GM20431 (cell line): ENCODE results near the gene EIF2S3.

Experiments
- in situ Hi-C: fragments of 300-500 bp; cut with MseI, MboI; formaldehyde crosslinking; loops from one replicate; pipeline ENCODE4 v1.15.0; 2020; ENCODE audit warnings: low sequenced_read_pairs; ENCODE audit not compliant: unreplicated experiment

EIF2S3 gene

DNA sequence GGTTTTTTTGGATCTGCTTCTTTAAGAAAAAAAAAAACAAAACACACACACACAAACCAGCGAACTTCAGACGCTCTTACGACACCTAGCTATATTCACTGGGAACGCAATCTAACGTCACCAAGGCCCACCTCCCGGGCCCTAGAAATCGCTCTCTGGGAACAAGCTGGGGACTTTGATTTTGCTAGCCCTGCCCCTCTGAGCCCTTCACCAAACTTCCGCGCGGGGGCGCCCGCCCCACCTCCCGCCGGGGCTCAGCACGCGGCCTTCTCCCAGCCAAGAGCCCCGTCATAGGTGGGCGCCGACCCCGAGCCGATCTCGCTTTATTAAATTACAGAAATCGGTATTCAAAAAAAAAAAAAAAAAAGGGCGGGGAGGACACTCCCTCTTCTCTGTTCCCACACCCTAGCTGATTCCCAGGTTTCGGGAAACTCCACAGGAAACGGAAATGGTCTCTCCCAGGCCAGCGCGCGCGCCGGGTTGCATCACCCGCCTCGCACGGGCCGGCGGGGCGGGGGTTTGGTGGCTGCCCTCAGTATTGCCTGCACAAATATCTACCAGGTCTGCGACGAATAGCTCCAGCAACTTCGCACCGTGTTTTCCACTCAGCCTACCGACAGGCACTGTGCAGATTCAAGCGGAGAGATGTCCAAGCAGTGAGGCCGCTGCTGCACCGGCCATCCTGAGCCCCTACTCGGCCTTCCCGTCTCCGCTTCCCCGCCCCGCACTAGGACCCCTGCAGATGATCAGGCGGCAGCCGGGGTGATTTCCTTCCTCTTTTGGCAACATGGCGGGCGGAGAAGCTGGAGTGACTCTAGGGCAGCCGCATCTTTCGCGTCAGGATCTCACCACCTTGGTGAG is at the start of gene EIF2S3:
Gene EIF2S3, plus strand, starts transcription at position 775 of the 861 bp plus-strand sequence. Its CDS starts 13 bp downstream, at position 788.
- in situ Hi-C loops = no loop called here

DNA sequence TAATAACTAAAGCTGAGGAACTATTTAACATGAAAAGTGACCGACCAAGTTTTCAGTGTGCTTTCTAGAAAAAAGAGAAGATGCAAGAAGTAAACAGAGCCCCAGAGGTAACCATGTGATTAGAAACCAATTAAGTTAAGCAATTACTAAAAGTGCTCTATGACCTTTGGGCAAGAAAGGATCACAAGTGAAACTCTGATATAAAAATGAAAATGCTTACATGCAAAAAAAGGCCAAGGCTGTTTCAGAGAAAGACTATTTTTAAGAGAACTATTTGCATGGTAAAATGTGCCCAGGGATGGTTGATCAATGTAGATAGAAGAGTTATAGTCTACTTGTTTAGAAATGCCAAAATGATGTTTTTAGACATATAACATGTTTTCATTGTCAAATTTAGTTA is 49.7 kb upstream of the EIF2S3 start:
- in situ Hi-C loops = no loop called here

DNA sequence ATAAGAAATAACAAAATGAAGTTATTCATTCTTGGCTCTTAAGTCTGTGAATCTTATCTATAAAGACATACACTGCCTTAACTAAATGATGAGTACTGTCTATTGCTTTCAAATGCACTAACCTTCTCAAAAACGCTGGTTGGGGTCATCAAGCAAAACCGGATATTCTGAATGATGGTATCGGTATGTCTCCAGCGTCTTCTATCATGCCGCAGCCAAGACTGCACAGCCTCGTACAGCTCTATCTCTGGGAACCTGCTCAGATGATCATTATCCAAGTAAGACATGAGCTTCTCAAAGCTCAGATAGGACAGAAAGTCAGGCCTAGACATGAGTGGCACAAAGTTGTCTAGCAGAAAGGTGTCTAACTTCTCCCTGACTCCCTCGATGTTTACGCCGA is 48.9 kb upstream of the EIF2S3 start:
- in situ Hi-C loops = no loop called here

DNA sequence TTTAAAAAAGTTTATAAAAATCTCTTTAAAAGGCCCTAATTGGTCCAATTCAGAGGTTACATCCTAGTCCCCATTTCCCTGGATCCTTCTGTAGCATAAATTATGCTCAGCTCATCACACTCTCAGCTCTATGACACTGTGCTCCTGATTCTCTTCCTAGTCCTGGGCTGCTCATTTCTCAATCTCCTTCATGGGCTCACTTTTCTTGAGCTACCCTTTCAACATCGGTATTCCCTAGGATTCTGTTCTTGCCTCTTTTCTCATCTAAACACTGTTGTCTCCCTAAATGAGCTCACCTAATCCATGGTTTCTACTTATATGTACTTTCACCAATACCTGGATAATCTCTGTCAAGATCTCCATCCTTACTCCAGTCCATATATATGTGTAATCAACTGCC is 42.5 kb upstream of the EIF2S3 start:
- in situ Hi-C loops = no loop called here

DNA sequence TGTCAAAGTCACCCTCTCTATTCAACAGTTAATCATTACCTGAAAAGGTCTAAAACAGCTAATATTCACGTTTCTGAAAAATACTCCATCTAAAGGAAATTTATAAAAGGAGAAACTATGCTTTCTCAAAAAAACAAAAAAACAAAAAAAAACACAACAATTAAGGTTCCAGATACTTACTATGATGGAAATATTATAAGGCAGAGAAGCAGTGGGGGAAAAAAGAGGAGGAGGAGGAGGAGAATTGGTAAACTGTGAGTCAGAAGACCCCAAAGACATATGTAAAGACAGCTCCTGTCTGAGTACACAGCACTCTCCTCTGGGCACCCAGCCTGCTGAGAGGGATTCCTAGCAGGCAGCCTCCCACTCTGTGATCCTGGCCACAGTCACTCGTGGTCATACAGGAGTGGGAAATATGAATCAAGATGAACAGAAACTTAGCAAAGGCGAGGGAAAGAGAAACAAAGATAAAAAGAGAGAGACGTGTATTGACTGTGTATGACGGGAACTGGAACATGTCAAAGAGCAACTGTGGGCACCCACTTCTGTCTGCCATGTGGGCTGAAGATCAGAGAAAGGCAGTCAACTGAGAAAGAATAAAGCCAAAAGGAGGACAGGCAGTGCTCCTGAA is 40.3 kb upstream of the EIF2S3 start:
- in situ Hi-C loops = no loop called here

DNA sequence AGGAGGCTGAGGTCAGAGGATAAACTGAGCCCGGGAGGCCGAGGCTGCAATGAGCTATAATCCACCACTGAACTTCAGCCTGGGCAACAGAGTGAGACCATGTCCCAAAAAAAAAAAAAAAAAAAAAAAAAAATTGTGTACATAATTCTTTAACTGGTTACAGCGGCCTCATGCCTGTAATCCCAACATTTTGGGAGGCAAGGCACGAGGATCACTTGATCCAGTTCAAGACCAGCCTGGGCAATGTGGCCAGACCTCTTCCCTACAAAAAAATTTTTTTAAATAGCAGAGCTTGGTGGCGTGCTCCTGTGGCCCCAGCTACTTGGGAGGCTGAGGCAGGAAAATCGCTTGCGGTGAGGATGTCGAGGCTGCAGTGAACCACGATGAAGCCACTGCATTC is 37.1 kb upstream of the EIF2S3 start:
- in situ Hi-C loops = no loop called here

DNA sequence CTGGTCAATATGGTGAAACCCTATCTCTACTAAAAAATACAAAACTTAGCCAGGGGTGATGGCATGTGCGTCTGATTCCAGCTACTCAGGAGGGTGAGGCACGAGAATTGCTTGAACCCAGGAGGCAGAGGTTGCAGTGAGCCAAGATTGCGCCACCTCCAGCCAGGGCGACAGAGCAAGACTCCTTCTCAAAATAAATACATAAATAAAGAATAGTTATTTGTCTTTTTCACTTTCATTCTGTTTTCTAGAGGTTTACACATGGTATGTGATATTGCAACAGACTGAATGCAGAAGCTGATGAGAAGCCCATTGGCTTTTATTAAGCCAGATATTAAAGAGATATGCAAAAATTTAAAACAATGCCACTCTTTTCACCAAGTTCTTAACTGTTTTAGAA is 35.9 kb upstream of the EIF2S3 start:
- in situ Hi-C loops = no loop called here

DNA sequence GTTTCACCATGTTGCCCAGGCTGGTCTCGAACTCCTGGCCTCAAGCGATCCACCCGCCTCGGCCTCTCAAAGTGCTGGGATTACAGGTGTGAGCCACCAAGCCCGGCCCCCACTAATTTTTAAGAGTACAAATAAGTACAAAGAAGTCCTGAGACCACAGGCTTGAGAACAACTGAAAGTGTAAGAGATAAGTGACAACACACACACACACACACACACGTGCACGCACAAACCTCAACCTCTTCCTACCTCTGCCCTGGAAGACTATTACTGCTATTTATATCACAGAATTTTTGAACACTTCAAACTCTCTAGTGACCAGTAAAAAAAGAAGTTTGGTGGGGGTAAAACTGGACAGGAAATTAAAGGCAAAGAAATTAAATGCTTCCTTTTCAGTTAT is 35.3 kb upstream of the EIF2S3 start:
- in situ Hi-C loops = no loop called here

DNA sequence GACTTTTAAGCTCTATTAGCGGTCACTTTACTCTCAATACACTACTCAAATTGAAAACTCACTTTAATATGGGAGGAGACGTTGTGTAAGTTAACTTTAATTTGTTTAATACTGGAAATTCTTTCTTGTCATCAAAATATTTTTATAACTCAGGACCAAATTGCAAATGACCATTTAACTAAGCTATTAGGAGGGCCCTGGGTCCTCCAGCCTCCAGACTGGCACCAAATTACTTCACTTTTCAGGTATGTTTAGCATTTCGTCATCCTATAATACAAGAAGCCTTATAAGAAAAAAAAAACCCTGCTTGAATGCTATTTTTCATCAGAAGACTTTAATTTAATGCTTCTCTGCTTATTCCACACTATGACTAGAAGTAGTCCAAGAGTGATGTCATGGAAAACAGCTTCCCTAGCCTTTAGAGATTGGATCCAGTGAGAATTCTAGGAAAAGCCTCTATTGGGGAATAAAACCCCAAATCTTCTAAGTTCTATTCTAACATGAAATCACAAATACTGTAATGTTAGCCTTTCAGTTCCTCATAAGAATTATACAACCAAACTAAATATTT is 34.4 kb upstream of the EIF2S3 start:
- in situ Hi-C loops = no loop called here

DNA sequence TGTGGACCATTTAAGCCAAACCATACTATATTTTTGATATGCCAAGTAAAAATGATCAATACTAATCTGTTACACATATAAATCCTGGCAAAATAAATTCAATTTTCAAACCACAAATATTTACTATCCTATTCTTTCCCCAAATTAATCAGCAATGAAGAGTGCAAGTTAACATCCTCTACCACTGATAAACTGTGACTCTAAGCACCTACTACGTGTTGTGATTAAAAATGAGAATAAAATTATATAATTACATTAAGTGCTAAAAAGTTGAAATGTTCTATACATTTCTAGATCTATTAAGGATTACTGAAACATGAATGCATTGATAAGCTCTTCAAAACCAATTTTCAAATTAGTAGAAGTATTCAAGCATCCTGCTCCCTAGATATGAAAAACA is 31.2 kb upstream of the EIF2S3 start:
- in situ Hi-C loops = no loop called here

DNA sequence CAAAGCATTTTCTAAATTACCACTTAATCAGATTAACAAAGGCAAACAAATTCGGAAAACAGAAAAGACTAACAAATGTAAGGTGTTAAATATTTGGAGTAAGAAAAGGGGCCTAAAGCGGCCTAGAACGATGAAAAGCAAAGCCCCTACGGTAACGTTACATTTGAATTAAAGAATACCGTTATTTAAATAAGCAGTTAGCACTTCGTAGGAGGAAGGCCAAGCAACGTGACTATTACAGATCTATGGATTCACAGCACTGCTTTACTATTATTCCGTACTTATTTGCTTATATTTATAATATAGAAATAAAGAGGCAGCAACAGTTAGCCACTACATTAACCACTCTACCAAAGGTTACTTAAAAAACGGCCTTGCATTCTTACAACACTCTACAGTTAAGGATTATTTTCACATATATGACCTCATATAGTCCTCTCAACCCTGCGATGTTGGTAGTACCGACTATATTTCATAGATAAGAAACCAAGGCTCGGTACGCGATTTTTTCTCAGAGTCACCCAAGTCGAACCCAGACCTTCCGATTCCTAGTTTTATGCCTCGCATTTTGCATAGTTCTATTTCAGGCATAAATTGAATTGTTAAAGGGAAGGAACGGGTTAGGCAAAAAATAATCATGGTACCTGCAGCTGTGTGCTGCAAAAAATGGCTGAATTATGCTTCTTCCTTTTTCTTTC is 30.6 kb upstream of the EIF2S3 start:
- in situ Hi-C loops = no loop called here

DNA sequence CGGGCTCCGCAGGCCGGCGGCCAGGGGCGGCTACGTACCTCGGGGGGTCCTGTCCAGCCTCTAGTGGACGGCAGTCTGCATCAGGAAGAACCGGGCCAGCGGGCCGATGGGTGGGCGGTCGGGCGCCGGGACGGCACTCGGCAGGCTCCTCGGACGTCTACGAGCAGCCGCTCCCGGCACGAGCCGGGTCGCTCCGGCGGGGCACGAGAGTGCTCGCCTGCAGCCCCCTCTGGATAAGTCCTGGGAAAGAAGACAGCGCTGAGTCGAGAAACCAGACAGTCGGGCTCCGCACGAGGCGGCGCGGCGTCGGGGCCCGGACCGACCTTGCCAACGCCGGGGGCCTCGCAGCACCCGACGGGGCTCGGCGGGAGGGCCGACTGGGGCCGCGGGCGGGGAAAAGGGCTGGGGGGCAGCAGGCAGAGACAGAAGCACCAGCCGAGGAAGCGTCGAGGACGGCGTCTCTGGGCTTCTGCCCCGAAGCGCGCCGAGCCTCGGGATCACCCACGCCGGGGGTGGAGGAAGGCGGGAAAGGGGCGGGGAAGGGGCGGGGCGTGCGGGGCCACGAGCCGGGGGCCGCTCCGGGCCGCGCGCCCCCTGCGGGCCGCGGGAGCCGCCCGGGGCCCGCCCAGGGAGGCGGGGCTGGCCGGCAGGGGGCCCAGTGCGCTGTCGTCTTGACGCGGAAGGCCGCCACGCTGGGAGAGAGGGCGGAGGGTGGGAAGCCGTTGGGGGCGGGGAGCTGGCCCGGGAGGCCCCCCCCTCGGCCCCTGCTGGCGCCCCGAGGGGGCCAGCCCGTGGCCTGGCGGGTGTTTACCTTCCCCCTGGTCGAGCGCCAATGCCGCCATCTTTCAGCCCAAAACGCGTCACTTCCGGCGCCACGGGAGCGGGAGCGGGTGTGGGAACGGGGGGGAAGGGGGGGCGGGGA is 29.7 kb upstream of the EIF2S3 start:
- in situ Hi-C loops = no loop called here

DNA sequence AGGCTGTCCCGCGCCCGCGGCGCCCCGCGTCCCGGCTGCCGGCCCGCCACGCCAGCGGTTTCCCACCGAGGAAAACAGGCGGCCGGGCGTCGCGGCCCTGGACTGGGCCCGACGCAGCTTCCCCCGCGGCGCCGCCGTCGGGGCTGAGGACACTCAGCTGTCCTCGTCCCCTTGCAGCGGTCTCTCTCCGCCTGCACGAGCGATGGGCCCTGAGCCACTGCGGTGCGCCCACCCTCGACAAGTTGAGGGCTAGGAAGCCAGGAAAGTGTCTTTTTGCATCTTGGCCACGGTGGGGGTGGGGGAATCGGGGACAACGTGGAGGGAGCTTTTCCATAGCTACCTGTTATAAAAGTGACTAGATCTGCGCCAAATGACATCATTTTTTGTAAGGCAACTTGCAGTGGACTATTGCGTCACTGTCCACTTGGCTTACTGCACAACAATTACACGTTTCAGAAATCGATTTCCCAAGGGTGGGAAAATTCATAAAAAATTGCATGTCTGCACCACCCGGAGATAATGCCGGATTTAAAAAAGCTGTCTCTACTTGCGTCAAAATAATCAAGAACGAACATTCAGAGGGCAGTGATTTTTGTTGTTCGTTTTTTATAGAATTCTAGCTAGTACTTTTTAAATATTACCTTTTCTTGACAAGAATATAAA is 28.9 kb upstream of the EIF2S3 start:
- in situ Hi-C loops = no loop called here

DNA sequence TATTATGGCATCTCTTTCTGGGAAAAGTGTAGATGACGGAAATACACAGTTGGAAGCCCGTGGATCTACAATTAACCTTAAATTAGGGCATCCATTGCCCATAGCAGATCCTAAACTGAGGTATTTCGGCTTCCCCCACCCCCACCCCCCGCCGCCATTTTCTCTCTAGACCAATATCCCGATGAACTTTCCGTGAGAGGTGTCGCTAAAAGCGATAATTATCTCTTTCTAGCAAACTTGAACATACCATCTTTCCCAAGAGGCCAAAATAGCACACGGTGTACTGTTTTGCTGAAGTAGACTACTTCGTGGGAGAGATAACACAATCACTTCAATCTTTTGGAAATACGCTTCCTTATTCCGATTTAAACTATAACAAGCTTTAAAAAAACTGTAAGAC is 28.3 kb upstream of the EIF2S3 start:
- in situ Hi-C loops = no loop called here

DNA sequence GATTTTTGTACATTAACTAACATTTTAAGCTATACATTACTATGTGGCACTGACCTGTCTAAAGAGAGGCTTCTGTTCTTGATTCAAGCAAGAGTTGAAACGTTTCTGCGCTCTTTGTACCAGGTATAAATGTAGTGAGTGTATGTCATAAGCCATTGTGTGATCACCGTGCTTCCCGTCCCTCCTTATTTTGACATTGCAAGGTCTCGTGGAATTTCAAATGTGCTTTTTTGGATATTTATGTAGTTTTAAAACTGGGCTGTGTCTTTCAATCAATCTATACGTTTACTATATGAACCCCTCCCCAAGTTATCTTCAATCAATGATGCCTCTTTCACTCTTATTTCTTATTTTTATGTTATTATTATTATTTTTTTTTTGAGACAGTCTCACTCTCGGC is 27.7 kb upstream of the EIF2S3 start, which contains the start of gene KLHL15:
Gene KLHL15, minus strand, starts transcription at position 101 of the 400 bp plus-strand sequence. CDS start 20,493 bp downstream, outside the sequence.
- in situ Hi-C loops = no loop called here

DNA sequence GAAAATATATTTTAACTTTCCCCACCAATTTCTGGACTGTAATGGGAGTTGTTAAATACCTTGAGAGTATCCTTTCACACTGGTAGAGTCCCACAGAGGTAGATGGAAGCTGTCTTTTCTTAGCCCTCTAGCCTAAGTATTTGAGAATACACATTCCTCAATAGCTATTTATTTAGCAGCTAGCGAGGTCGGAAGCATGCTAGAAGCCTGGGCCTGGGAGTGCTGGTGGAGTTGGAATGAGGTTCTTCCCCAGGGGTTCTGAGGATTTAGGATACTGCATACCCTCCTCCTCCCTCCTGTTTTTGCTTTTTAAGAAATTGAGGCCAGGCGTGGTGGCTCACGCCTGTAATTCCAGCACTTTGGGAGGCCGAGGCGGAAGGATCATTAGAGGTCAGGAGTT is 26.8 kb upstream of the EIF2S3 start:
- in situ Hi-C loops = no loop called here

DNA sequence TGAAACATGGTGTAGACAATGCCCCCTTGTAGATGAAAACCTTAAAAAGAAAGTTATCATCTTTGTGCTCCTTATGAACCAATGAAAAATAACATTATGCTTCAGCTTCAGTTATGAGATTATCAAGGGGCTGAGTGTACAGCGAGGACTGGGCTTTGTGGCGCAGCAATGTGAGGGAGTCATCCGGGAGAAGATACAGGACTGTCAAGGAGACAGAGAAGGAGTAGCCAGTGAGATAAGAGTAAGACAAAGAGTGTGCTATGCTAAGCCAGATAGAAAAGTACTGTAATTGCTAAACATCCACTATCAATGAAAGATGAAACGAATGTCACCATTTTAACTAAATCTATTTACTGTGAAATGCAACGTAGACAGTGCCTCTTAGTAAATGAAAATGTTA is 24.2 kb upstream of the EIF2S3 start:
- in situ Hi-C loops = no loop called here

DNA sequence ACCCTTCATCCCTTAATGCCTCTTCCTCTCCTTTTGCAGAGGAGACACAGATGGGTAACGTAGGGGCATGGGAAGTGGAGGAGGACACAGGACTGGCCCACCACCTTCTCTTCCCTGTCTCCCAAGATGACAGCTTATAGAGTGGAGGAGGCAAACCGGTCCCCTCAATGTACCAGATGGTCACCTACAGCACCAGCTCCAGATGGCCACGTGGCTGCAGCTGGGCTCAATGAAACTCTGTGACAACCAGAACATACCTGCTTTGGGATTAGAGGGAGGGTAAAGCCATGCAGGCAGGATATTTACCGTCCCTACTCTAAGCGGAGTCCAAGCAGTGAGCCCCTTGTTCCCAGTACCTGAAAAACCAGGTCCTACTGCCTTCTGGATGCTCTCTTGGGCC is 20.3 kb upstream of the EIF2S3 start:
- in situ Hi-C loops = no loop called here

DNA sequence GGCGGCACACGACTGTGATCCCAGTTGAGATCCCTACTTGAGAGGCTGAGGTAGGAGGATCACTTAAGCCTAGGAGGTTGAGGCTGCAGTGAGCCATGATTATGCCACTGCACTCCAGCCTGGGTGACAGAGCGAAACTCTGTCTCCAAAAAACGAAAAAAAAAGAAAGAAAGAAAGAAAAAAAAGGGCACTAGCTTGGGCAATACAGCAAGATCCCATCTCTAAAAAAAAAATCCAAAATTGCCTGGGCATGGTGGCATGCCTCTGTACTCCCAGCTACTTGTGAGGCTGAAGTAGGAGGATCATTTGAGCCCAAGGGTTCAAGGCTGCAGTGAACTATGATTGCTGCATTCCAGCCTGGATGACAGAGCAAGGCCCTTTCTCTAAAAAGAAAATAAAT is 17.0 kb upstream of the EIF2S3 start:
- in situ Hi-C loops = no loop called here
